ENCODE data around the gene ATP1B2. TPM values are rescaled to one million over a fixed set of nuclear protein-coding genes. Genes with fewer than 3 reads are reported as not detected.

Gene ATP1B2
- total RNA-seq, 1 donor from 2014 or later, result 10.0 TPM

- DNase-seq (ENCODE audit: low spot score), result peak; percentile 96
Observed at GRCh38 chr17:7685533-7686221, 35.0 kb downstream of the ATP1B2 start.

DNA sequence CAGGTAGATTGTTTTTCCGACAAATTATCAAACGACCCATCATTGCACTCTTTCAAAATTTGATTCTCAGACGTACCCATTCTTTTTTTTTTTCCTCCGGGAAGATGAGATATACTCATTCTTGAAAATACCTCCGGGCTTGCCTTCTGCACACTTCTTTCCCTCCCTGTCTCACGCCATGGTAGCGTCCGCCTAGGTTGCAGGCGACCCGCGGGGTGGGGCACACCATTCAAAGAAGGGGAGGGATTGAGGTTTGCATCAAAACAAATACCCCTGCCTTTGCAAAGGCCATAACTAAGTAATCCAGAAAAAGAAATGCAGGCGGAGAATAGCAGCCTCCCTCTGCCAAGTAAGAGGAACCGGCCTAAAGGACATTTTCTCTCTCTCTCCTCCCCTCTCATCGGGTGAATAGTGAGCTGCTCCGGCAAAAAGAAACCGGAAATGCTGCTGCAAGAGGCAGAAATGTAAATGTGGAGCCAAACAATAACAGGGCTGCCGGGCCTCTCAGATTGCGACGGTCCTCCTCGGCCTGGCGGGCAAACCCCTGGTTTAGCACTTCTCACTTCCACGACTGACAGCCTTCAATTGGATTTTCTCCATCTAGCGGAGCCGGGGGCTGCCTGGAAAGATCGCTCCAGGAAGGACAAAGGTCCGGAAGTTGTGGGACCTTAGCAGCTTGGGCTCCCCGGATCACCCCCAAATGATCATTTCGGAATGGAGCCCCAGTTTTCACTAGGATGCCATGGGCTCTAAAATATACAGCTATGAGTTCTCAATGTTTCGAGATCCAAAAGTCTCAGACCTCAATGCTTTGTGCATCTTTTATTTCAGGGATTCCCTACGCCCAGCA, 35.7 kb downstream of the ATP1B2 start:
- DNase-seq (ENCODE audit: low spot score), result peak; percentile 84

DNA sequence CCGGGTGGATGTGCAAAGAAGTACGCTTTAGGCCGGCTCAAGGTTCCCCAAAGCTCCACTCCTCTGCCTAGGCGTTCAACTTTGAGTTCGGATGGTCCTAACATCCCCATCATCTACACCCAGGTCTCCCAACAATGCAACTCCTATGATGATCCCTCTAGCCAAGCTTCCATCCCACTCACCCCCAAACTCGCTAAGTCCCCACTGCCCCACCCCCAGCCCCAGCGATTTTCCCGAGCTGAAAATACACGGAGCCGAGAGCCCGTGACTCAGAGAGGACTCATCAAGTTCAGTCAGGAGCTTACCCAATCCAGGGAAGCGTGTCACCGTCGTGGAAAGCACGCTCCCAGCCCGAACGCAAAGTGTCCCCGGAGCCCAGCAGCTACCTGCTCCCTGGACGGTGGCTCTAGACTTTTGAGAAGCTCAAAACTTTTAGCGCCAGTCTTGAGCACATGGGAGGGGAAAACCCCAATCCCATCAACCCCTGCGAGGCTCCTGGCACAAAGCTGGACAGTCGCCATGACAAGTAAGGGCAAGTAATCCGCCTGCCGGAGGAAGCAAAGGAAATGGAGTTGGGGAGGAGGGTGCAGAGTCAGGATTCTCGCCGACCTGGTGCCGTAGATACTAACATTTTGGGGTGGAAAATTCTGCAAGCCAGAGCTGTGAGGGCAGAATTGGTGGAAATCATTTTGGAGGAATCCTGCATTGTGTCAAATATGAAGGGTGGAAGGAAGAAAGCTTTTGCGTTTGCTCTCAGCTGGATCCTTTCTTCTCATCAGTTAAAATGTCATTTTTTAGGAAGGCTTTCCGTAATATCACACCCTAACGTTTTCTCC, 36.6 kb downstream of the ATP1B2 start, which contains the start of gene TP53:
Gene TP53, minus strand, starts transcription at position 419 of the 836 bp plus-strand sequence. CDS start 10,896 bp downstream, outside the sequence.
- DNase-seq (ENCODE audit: low spot score), result peak; percentile 93

DNA sequence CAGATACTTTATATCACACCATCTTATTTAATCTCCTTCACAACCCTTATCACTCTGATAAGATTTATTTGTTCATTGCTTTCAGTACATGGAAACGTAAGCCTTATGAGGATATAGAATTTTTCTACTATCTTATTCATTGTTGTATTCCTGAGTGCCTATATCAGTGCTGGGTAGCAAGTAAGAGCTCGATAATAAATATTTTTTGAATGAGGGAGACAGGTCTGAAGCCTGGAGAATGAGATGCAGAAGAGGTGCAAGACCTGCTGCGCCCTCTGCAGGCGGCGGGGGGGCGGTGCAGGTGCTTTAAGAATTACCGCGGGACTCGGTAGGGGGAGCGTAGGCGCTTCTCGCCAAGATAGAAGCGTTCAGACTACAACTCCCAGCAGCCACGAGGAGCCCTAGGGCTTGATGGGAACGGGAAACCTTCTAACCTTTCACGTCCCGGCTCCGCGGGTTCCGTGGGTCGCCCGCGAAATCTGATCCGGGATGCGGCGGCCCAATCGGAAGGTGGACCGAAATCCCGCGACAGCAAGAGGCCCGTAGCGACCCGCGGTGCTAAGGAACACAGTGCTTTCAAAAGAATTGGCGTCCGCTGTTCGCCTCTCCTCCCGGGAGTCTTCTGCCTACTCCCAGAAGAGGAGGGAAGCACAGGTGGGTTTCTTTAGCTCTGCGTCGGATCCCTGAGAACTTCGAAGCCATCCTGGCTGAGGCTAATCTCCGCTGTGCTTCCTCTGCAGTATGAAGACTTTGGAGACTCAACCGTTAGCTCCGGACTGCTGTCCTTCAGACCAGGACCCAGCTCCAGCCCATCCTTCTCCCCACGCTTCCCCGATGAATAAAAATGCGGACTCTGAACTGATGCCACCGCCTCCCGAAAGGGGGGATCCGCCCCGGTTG, 37.4 kb downstream of the ATP1B2 start, which contains the start of gene WRAP53:
Gene WRAP53, plus strand, starts transcription at position 570 of the 900 bp plus-strand sequence. Its CDS starts 172 bp downstream, at position 742.
- peak; percentile 98 for DNase-seq (ENCODE audit: low spot score)

DNA sequence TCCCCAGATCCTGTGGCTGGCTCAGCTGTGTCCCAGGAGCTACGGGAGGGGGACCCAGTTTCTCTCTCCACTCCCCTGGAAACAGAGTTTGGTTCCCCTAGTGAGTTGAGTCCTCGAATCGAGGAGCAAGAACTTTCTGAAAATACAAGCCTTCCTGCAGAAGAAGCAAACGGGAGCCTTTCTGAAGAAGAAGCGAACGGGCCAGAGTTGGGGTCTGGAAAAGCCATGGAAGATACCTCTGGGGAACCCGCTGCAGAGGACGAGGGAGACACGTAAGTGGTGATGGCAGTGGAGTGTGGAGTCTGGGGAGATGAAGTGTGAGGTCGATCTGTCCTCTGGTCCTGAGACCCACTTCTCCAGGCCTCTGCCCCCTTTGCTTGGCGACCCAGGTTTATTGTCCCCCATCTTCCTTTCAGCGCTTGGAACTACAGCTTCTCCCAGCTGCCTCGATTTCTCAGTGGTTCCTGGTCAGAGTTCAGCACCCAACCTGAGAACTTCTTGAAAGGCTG, 38.1 kb downstream of the ATP1B2 start:
- DNase-seq (ENCODE audit: low spot score), result no peak

DNA sequence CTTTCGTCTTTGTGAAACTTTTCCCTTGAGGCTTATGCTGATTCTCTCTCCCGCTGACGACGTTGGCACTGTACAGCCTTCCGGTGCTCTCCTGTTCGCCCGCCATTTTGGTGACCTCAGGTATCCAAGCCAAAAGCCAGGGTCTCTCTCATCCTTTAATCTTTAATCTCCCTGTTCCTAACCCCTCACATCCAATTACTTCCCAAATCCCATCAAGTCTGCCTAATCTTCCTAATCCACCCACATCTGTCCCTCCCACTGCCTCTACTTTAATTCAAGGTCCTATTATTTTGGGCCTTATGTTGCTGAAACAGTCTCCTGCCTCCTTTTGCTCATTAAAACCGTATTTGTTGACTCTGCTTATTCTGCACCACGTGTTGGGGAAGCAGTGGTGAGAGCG, 44.9 kb downstream of the ATP1B2 start:
- DNase-seq (ENCODE audit: low spot score), result no peak

DNA sequence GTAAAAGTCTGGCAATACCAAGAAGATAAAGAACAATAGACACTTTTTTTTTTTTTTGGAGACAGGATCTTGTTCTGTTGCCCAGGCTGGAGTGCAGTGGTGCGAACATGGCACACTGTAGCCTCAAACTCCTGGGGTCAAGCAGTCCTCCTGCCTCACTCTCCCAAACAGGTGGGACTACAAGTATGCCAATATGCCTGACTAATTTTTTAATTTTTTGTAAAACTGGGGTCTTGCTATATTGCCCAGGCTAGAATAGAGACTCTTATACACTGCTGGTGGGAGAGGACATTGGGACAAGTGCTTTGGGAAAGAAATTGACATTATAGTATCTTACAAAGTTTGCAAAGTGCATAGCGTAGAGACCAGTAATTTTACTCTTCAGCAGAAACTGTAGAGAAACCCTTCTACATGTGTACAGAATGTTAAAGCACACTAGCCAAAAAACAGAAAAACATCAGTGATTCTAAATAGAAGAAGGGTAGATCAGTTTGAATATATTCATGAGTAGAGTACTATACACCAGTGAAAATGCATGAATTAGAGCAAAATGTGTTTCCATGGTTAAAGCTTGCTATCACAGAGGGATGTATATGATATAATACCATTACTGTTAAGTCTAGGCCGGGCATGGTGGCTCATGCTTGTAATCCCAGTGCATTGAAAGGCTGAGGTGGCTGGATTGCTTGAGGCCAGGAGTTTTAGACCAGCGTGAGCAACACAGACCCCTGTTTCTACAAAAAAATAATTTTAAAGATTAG, 47.3 kb downstream of the ATP1B2 start:
- DNase-seq (ENCODE audit: low spot score), result no peak

DNA sequence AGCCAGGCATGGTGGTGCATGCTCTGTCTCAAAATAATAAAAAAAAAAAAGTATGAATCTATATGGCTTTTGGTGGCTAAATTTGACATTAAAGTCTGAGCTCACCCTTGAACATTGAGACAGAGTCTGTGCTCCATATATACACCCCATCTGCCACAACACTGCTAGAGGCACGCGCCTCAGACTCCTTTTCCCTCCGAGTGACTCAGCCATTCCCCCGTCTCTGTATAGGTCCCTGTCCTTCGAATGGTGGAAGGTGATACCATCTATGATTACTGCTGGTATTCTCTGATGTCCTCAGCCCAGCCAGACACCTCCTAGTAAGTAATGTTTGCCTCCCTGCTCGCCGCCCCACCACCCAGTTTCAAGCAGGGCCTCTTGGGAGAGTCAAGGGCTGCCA, 49.8 kb downstream of the ATP1B2 start:
- no peak for DNase-seq (ENCODE audit: low spot score)

DNA sequence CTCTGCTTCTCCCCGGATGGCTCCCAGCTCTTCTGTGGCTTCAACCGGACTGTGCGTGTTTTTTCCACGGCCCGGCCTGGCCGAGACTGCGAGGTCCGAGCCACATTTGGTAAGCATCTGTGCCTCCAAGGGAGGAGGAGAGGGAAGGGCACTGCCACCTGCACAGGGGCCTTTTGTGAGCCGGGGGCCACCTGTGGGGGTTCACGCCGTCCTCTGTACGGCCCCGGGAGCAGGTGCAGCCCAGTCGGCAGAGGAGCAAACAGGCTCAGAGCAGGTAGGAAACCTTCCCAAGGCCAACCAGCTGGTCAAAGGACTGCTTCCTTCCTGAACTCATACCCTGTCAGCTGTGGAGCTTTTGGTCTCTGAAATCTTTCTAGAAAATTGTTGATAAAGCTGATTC, 51.0 kb downstream of the ATP1B2 start:
- no peak for DNase-seq (ENCODE audit: low spot score)

DNA sequence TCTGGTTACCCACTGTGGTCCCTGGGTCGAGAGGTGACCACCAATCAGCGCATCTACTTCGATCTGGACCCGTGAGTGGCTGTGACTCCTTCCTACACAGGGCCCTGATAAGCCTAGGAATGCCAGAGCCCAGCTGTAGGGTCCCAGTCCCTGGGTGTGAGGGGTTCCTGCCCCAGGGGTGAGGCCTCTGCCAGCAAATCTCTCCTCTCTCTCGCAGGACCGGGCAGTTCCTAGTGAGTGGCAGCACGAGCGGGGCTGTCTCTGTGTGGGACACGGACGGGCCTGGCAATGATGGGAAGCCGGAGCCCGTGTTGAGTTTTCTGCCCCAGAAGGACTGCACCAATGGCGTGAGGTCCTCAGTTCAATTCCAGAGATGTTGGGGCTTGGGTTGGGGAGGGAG, 52.0 kb downstream of the ATP1B2 start:
- no peak for DNase-seq (ENCODE audit: low spot score)

GRCh38 chr17:7703584-7704479, 53.1 kb downstream of the ATP1B2 start:
- no peak for DNase-seq (ENCODE audit: low spot score)

DNA sequence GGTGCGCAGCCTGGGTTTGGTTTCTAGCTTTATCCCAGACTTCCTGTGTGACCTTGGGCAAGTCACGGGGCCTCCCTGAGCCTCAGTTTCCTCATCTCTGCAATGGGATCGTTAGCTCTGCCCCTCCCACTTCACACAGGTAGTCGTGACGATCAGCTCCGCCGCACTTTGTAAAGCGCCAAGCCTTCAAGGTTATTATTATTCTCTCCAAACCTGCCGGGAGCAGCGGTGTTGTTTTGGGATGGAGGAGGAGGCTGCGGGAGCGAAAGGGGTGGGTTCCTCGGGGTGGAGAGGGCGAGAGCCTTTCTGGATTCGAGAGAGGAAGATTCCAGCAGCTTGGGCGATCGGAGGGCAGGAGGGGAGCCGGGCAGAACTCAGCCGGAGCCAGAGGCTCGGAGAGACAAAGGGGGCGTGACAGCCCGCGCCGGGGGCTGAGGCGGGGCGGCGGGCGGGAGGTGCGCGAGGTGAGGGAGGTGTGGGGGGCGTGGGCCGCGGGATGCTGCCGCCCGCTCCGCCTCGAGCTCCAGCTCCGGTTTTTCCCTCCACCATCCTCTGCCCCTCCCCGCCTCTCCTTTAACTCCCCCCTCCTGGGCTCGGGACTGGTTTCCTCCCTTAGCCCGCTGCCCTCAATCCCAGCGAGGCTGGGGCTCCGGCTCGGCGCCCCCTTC, 54.0 kb downstream of the ATP1B2 start, which contains the start of gene EFNB3:
Gene EFNB3, plus strand, starts transcription at position 602 of the 668 bp plus-strand sequence. CDS start 397 bp downstream, outside the sequence.
- no peak for DNase-seq (ENCODE audit: low spot score)

GRCh38 chr17:7705269-7706255, 54.8 kb downstream of the ATP1B2 start:
- no peak for DNase-seq (ENCODE audit: low spot score)

DNA sequence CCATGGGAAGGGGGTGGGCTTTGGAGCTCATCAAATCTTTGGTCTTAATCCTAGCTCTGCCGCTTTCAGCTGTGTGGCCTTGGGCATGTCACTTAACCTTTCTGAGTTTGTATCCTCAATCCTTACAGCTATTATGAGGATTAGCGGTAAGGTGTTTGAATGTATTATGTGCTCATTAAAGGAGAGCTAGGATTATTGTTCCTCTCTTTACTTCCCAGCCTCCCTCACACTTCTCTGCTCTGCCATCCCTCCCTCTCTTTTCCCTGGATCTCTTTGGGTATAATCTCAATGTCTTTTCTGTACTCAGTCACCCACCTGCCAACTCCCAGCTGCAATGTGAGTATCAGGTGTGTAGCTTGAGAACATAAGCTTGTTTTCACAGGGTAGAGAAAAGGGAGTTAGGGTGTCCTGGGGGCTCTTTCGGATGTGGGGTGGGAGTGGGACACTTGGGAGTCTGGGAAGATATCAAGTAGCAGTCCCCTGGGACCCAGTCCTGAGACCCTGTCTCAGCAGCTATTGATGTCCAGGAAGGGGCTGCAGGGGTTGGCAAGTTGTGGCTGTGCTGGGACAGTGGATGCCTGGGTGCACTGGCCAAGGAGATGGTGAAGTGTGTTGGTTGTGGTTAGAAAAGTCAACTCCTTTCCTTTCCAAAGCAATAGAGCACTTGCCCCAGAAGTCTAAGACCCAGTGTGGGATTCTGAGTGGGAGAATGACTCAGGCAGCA, 56.1 kb downstream of the ATP1B2 start:
- no peak for DNase-seq (ENCODE audit: low spot score)

Data from ureter (tissue), 1 donor.